HG03103 (cell line): Measurements from ENCODE around the gene PRPH.

Experiments used
- ATAC-seq: cut with Tn5 transposase; IDR thresholded peaks from one replicate; pipeline ENCODE4 v1.9.1; 2021; ENCODE audit warnings: low read depth; ENCODE audit not compliant: unreplicated experiment

PRPH gene

GRCh38 chr12:49345051-49345824 lies 50.3 kb downstream of the PRPH start:
- no peak for ATAC-seq

- no peak for ATAC-seq
Observed at GRCh38 chr12:49345825-49346658, 51.1 kb downstream of the PRPH start.

- ATAC-seq = no peak
Observed at GRCh38 chr12:49346659-49347310, 51.8 kb downstream of the PRPH start, which contains the start of gene DNAJC22. Gene DNAJC22 (plus strand): TSS chr12:49346888. CDS start chr12:49348873, 1,985 bp downstream.

GRCh38 chr12:49347311-49348193 lies 52.6 kb downstream of the PRPH start:
- no peak for ATAC-seq
